ENCODE results near the gene CARS2.
"Not testable (repeated sequence)": the region's sequence is repeated elsewhere in the genome, so short reads cannot be mapped to it uniquely, and the experiment has no call there.

The CARS2 gene

DNA sequence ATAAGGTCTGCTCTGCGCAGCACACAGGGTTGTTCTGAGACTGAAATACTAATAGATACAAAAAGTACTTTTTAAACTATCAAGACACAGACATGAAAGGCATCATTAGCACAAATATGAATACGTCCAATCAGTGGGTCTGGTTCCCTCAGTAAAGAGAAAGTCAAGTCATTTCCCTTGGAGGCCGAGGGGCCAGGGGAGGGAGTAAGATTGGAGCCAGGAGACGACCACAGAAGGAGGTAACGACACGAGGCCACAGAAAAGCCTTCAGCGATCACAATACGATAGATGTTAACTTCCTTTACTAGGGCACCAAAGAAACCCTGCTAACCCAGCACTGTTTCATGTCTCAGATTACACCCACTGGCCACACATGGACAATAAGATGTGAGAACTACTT is 5.3 kb downstream of the CARS2 start:
- Histone ChIP-seq H3K4me1 (peaks cover 12% of the 10 kb centered on the region), H3K36me3 (peaks cover 39% of the 10 kb centered on the region)

DNA sequence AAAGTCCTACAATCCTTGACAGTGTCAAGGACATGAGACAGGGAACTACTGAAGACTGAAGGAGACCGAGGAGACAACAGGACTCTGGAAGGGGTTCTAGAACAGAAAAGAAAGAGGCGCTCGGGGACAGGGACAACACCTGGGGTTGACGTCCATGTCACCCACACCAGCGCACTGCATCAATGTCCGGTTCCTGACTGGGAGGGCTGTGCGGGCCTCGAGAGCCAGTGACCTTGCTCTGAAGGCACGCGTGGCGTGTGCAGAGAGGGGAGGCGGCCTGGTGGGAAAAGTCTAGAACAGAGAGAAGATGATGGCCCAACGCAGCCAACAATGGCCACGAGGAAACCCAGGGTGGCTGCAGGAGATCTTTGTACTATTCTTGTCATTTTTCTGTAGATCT is 5.7 kb downstream of the CARS2 start:
- no peak for DNase-seq
- no peak overlapping the region for H3K4me3 ChIP-seq (ENCODE audit: low read depth, low read length)
- no peaks in the 10 kb centered on the region for H3K9me3 ChIP-seq
- H3K27me3 ChIP-seq = no peaks in the 10 kb centered on the region
- TF ChIP-seq, protein P1, sequence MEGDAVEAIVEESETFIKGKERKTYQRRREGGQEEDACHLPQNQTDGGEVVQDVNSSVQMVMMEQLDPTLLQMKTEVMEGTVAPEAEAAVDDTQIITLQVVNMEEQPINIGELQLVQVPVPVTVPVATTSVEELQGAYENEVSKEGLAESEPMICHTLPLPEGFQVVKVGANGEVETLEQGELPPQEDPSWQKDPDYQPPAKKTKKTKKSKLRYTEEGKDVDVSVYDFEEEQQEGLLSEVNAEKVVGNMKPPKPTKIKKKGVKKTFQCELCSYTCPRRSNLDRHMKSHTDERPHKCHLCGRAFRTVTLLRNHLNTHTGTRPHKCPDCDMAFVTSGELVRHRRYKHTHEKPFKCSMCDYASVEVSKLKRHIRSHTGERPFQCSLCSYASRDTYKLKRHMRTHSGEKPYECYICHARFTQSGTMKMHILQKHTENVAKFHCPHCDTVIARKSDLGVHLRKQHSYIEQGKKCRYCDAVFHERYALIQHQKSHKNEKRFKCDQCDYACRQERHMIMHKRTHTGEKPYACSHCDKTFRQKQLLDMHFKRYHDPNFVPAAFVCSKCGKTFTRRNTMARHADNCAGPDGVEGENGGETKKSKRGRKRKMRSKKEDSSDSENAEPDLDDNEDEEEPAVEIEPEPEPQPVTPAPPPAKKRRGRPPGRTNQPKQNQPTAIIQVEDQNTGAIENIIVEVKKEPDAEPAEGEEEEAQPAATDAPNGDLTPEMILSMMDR (IDR thresholded peaks at IDR 0.05; ENCODE audit: low read depth, low read length) = no peak
- peaks cover 39% of the 10 kb centered on the region for H3K36me3 ChIP-seq
- peaks cover 12% of the 10 kb centered on the region for H3K4me1 ChIP-seq

More for the DNA sequence above, 5.3 kb downstream of the CARS2 start:
- no peak overlapping the region for H3K4me3 ChIP-seq (ENCODE audit: low read depth, low read length)
- H3K27me3 ChIP-seq = no peaks in the 10 kb centered on the region
- TF ChIP-seq, protein P1 (IDR thresholded peaks at IDR 0.05; ENCODE audit: low read depth, low read length) = no peak
- DNase-seq = no peak
- H3K9me3 ChIP-seq = no peaks in the 10 kb centered on the region

DNA sequence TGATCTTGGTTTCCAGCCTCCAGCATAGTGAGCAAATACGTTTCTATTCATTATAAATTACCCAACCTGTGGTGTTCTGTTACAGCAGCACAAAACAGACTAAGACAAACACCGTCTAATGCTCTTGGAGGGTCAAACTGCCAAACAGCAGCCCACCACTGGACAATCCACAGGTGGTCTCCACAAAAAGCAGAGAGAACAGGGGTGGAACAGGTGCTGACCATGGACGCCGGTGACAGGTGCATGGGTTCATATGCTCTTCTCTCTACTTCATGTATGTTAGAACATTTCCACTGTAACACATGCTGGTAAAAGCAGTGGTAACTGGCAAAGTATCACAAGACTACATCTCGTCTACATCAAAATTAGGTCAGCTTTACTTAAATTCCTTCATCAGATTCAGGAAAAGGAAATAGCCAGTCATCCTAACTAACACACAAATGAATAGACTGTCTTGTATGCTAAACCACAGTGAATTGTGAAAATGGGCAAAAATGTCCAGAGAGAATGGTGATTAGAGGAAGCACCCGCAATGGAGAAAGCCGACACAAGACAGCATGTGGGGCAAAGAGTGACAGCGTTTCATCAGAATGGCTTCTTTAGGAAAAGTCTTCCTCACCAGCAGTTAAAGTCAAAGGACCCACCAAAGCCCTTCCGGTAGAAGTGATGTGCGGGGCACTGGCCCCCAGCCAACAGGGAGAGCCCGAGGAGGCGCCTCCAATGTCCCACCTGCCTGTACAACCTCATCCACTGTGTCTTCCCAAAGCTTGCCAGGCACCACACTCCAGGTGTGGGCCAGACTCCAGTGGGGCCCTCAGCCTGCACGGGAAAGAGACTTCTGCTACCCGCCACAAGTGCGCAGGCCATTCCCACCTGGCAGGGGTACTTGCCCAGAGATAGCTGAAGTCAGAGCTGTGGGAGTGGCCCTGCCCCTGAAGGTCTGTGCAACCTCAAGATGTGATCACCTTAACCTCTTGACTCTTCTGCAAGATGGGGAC is 6.5 kb downstream of the CARS2 start:
- no peaks in the 10 kb centered on the region for H3K9me3 ChIP-seq
- no peak for DNase-seq
- H3K4me1 ChIP-seq = peaks cover 7% of the 10 kb centered on the region
- H3K36me3 ChIP-seq = peaks cover 39% of the 10 kb centered on the region
- TF ChIP-seq, protein P1 (IDR thresholded peaks at IDR 0.05; ENCODE audit: low read depth, low read length) = no peak
- H3K4me3 ChIP-seq (ENCODE audit: low read depth, low read length) = no peak overlapping the region
- no peaks in the 10 kb centered on the region for H3K27me3 ChIP-seq

DNA sequence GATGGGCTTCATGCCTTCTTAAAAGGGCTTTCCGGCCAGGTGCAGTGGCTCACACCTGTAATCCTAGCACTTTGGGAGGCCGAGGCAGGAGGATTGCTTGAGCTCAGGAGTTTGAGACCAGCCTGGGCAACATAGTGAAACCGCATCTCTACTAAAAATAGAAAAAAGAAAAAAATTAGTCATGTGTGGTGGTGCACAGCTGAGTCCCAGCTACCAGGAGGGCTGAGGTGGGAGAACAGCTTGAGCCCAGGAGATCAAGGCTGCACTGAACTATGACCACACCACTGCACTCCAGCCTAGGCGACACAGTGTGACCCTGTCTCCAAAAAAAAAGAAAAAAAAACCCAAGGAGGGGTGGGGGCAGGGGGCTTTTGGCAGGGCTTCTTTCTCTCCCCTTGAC is 7.2 kb downstream of the CARS2 start:
- Histone ChIP-seq H3K36me3 (peaks cover 36% of the 10 kb centered on the region), H3K4me3 (ENCODE audit: low read depth, low read length) (no peak overlapping the region), H3K27me3 (no peaks in the 10 kb centered on the region), H3K4me1 (peaks cover 6% of the 10 kb centered on the region), H3K9me3 (no peaks in the 10 kb centered on the region)
- TF ChIP-seq, protein P1 (IDR thresholded peaks at IDR 0.05; ENCODE audit: low read depth, low read length) = no peak
- DNase-seq = no peak

DNA sequence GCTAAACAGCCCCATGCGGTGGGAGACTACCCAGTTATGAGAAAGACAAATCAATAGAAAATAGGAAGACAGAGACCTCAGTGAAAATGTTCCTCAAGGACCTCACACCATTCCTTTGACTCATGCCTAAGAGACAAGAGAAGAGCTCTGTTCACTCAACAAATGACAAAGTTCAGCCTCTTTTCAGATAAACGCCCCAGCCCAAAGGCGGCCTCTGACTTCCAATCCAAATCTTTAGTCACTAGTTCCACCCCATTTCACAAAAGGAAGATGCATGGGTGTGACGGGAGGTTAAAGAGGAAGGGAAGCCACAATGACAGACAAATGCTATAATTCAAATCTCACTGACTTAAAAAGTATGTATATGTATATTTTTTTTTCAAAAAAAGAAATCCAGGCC is 8.1 kb downstream of the CARS2 start:
- H3K4me3 ChIP-seq (ENCODE audit: low read depth, low read length) = no peak overlapping the region
- TF ChIP-seq, protein P1 (IDR thresholded peaks at IDR 0.05; ENCODE audit: low read depth, low read length) = no peak
- no peak for DNase-seq
- H3K27me3 ChIP-seq = no peaks in the 10 kb centered on the region
- H3K9me3 ChIP-seq = no peaks in the 10 kb centered on the region
- no peaks in the 10 kb centered on the region for H3K4me1 ChIP-seq
- peaks cover 33% of the 10 kb centered on the region for H3K36me3 ChIP-seq

DNA sequence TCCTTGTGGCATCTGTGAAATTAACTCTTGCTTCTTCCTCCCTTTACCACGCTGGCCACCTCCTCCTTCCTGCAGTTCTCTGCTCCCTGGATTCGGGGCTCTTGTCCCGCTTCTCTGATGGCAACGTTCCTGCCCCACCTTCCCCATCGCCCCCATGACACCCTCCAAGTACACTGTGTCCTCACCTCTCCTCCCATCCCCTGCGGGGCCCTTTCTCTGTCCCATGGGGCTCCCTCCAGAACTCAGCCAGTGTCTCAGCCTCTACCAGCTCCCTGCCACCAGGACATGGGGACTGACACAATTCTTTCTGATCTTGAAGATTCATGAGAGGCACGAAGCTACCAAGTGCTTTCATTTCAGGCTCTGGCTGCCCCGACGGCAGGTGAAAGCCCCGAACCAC is 9.1 kb downstream of the CARS2 start:
- TF ChIP-seq, protein P1 (IDR thresholded peaks at IDR 0.05; ENCODE audit: low read depth, low read length) = no peak
- H3K36me3 ChIP-seq = peaks cover 33% of the 10 kb centered on the region
- no peaks in the 10 kb centered on the region for H3K27me3 ChIP-seq

DNA sequence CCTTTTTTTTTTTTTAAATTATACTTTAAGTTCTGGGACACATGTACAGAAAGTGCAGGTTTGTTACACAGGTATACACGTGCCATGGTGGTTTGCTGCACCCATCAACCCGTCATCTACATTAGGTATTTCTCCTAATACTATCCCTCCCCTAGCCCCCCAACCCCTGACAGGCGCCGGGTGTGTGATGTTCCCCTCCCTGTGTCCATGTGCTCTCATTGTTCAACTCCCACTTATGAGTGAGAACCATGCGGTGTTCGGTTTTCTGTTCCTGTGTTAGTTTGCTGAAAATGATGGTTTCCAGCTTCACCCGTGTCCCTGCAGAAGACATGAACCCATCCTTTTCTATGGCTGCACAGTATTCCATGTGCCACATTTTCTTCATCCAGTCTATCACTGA is 10.1 kb downstream of the CARS2 start:
- H3K27me3 ChIP-seq; DNase-seq; H3K9me3 ChIP-seq; H3K4me1 ChIP-seq; H3K4me3 ChIP-seq (ENCODE audit: low read depth, low read length): not testable (repeated sequence)
- H3K36me3 ChIP-seq = peaks cover 26% of the 10 kb centered on the region

More for the DNA sequence above, 9.1 kb downstream of the CARS2 start:
- Histone ChIP-seq H3K4me1 (no peaks in the 10 kb centered on the region), H3K4me3 (ENCODE audit: low read depth, low read length) (no peak overlapping the region), H3K9me3 (no peaks in the 10 kb centered on the region)
- no peak for DNase-seq
